ENCODE results near the gene KRCC1. TPM values are rescaled to one million over a fixed set of nuclear protein-coding genes. Genes with fewer than 3 reads are reported as not detected.

The KRCC1 gene
- total and polyA plus RNA-seq, 2 experiments from 2014 or later, result 10.3 to 12.5 TPM

GRCh38 chr2:88016960-88017779 lies 38.4 kb downstream of the KRCC1 start:
- Mint-ChIP-seq H3K4me3 (peak overlapping the region; percentile 96), H3K27me3 (ENCODE audit: insufficient read depth, low read depth, poor library complexity) (peaks cover 14% of the 10 kb centered on the region), H3K4me1 (peaks cover 24% of the 10 kb centered on the region), H3K9me3 (peaks cover 21% of the 10 kb centered on the region), H3K36me3 (ENCODE audit: low read depth) (peaks cover 19% of the 10 kb centered on the region), H3K27ac (peak overlapping the region; percentile 100)
- Histone ChIP-seq H3K79me2 (replicated peaks; ENCODE audit: insufficient read depth) (no peaks in the 10 kb centered on the region), H3K4me1 (ENCODE audit: insufficient read depth) (peaks cover 5% of the 10 kb centered on the region; the same call in 1 of the 2 replicates), H2AFZ (peak overlapping the region; percentile 44), H3K36me3 (ENCODE audit: insufficient read depth) (no peaks in the 10 kb centered on the region), H4K20me1 (replicated peaks; ENCODE audit: insufficient read depth) (no peaks in the 10 kb centered on the region), H3K9me2 (ENCODE audit: insufficient read depth) (no peaks in the 10 kb centered on the region), H3K4me2 (peak overlapping the region; percentile 77), H3K27ac (ENCODE audit: low read depth) (peak overlapping the region; percentile 96), H3F3A (replicated peaks; ENCODE audit: low read depth) (no peaks in the 10 kb centered on the region), H3K4me3 (peak overlapping the region; percentile 69), H3K27me3 (ENCODE audit: insufficient read depth) (no peaks in the 10 kb centered on the region)
- DNase-seq (ENCODE audit: low spot score), result peak; percentile 85
- ATAC-seq, result peak; percentile 79
- TF ChIP-seq EZH2 (IDR thresholded peaks at IDR 0.05; ENCODE audit: low read depth, unreplicated experiment) (no peak), ZNF114 (CRISPR knock-in tag; IDR thresholded peaks at IDR 0.05) (no peak), REST (IDR thresholded peaks at IDR 0.05; ENCODE audit: unreplicated experiment) (no peak), ZNF331 (CRISPR knock-in tag; IDR thresholded peaks at IDR 0.05; ENCODE audit: low read depth) (no peak), ZNF462 (CRISPR knock-in tag; IDR thresholded peaks at IDR 0.05) (no peak), JUNB (IDR thresholded peaks at IDR 0.05; ENCODE audit: unreplicated experiment) (no peak), POLR2AphosphoS5 (IDR thresholded peaks at IDR 0.05; ENCODE audit: low read depth) (no peak), ETS1 (IDR thresholded peaks at IDR 0.05) (no peak), STAT1 (IDR thresholded peaks at IDR 0.05; ENCODE audit: unreplicated experiment) (no peak)
- TF ChIP-seq, protein P1, sequence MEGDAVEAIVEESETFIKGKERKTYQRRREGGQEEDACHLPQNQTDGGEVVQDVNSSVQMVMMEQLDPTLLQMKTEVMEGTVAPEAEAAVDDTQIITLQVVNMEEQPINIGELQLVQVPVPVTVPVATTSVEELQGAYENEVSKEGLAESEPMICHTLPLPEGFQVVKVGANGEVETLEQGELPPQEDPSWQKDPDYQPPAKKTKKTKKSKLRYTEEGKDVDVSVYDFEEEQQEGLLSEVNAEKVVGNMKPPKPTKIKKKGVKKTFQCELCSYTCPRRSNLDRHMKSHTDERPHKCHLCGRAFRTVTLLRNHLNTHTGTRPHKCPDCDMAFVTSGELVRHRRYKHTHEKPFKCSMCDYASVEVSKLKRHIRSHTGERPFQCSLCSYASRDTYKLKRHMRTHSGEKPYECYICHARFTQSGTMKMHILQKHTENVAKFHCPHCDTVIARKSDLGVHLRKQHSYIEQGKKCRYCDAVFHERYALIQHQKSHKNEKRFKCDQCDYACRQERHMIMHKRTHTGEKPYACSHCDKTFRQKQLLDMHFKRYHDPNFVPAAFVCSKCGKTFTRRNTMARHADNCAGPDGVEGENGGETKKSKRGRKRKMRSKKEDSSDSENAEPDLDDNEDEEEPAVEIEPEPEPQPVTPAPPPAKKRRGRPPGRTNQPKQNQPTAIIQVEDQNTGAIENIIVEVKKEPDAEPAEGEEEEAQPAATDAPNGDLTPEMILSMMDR (conservative IDR thresholded peaks at IDR 0.05; ENCODE audit: low read depth in 2 of 2), result no peak

All from GM23338 (cell line).